HepG2 (cell line): ENCODE data around the gene NEDD4L. TPM values are rescaled to one million over a fixed set of nuclear protein-coding genes. Genes with fewer than 3 reads are reported as not detected.
A peak's percentile ranks its signal among the peaks of the same experiment; 100 is the strongest.

Source experiments
- AKAP8 ChIP-seq: sonication (generic); formaldehyde crosslinking; IDR thresholded peaks from 2 replicates; pipeline ENCODE4 v1.5.1; 2020; ENCODE audit warnings: mild to moderate bottlenecking, missing genetic modification reagents
- CBX2 ChIP-seq, 2 experiments: fragments of 200-600 bp in 1 of 2; sonication (generic); formaldehyde crosslinking in 1 of 2; IDR thresholded peaks; 2 replicates each; pipeline versions ENCODE4 v1.7.0 to v1.8.1; 2018 to 2022; ENCODE audit warnings: low read depth in 2 of 2, low read length in 1 of 2, mild to moderate bottlenecking in 1 of 2, missing genetic modification reagents in 1 of 2
- CEBPB ChIP-seq: IDR thresholded peaks from 2 replicates; pipeline ENCODE4 v1.6.1; 2011; ENCODE audit warnings: low read depth, low read length, improper control_type of control experiment, borderline replicate concordance
- GATAD2A ChIP-seq: IDR thresholded peaks from 2 replicates; pipeline ENCODE4 v1.6.1; 2016
- IKZF1 ChIP-seq: fragments of 450-650 bp; IDR thresholded peaks from 2 replicates; pipeline ENCODE4 v1.7.1; 2016
- NR2C2 ChIP-seq: sonication (generic); formaldehyde crosslinking; IDR thresholded peaks from 2 replicates; pipeline ENCODE4 v1.4.0; 2020; ENCODE audit warnings: missing genetic modification reagents, mild to moderate bottlenecking, moderate library complexity, borderline replicate concordance
- NR2F1 ChIP-seq, 2 experiments: fragments of 450-650 bp in 1 of 2; formaldehyde crosslinking in 1 of 2; IDR thresholded peaks; 2 replicates each; pipeline versions ENCODE4 v1.5.0 to v1.6.1; 2016 to 2020; ENCODE audit warnings: mild to moderate bottlenecking in 1 of 2, missing compliant biosample characterization in 1 of 2, missing genetic modification reagents in 1 of 2, moderate library complexity in 1 of 2
- SKI ChIP-seq: fragments of 450-650 bp; IDR thresholded peaks from one replicate; pipeline ENCODE4 v1.6.1; 2018; ENCODE audit warnings: mild to moderate bottlenecking; ENCODE audit not compliant: partially characterized antibody
- ZNF292 ChIP-seq: sonication (generic); formaldehyde crosslinking; IDR thresholded peaks from 2 replicates; pipeline ENCODE4 v1.8.1; 2022; ENCODE audit warnings: mild to moderate bottlenecking, low read depth, missing genetic modification reagents, borderline replicate concordance
- ZNF317 ChIP-seq: sonication (generic); formaldehyde crosslinking; IDR thresholded peaks from 2 replicates; pipeline ENCODE4 v1.5.0; 2020; ENCODE audit warnings: mild to moderate bottlenecking, missing genetic modification reagents
- ZNF768 ChIP-seq: sonication (generic); formaldehyde crosslinking; IDR thresholded peaks from 2 replicates; pipeline ENCODE4 v1.4.0; 2020; ENCODE audit warnings: missing genetic modification reagents
- ZSCAN30 ChIP-seq: sonication (generic); formaldehyde crosslinking; IDR thresholded peaks from 2 replicates; pipeline ENCODE4 v1.5.0; 2020; ENCODE audit warnings: mild to moderate bottlenecking, missing genetic modification reagents
- polyA plus RNA-seq, 8 experiments: library from polyadenylated mRNA; depleted of rRNA in 3 of 8; stranded (reverse) in 7 of 8; unstranded in 1 of 8; fragments of >200 nt; fragmentation: Illumina TruSeq in 4 of 8; extraction: Trizol in 4 of 8; gene quantifications; 2 replicates each; pipeline versions ENCODE4 v1.2.1 to v1.2.3, GENCODE V29; 2011 to 2016; ENCODE audit warnings: low read depth in 4 of 8, missing spikeins in 1 of 8, mixed read lengths in 1 of 8; ENCODE audit not compliant: insufficient read depth in 1 of 8
- total RNA-seq, 5 experiments: library from RNA; depleted of rRNA; stranded (reverse); fragments of >200 nt; fragmentation: Illumina TruSeq; extraction: Trizol; gene quantifications; 2 replicates each; pipeline ENCODE4 v1.2.3, GENCODE V29; 2016; ENCODE audit warnings: low read depth in 1 of 5
- TF ChIP-seq, protein P1 (sequence below): sonication (generic); formaldehyde crosslinking; conservative IDR thresholded peaks from 2 replicates; pipeline ENCODE4 v1.4.0; 2020; ENCODE audit warnings: missing genetic modification reagents
- TF ChIP-seq, protein P2 (sequence below): IDR thresholded peaks from 2 replicates; pipeline ENCODE4 v1.6.1; 2016; ENCODE audit warnings: low read depth, borderline replicate concordance

NEDD4L gene
- total and polyA plus RNA-seq, 2 of the 13 experiments (the other 11 are each of a cell fraction or from before 2014, with no cell fraction given) = 168 to 390 TPM

DNA sequence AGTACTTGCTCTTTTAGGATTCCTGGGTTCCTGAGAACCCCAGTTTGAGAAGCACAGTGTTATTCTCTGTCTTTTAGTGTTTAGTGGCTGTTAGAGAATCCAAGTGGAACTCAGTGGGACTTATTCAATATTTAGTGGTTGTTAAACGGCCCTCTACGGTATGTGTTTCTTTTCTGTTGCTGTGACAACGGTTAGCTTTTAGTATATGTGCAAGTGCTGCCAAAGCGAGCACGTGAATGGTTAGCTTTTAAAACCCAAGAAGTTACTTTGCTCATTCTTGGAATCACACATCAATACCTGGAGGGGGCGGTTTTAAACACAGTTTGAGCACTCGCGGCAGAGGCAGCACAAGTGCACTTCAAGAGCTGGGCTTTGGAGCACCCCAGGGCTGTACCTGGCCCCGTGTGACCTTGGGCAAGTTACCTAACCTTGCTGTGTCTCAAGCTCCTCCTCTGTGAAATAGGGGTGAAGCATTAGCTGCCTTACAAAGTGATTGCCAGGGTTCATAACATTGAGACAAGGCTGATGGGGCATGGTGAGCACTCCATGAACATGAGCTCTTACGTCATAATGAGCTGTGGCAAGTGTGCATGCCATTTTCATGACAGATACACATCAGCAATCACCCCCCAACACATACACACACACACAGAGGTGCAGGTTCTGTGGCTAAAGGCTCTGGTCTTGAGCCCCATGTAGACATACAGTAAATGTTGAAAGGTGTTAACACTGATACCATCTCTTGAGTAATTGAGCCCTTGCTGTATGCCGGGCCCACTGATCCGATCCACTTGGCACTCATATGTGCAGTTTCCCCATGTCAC is 350.8 kb downstream of the NEDD4L start (continued):
- TF ChIP-seq IKZF1 (no peak), ZNF317 (no peak), NR2C2 (CRISPR knock-in tag) (0 out of 2 replicates have a peak, but pooled peaks have one; percentile 15), ZSCAN30 (CRISPR knock-in tag) (no peak), CEBPB (peak; percentile 61; the same call in 1 of the 2 replicates), GATAD2A (CRISPR knock-in tag) (peak; percentile 27), NR2F1 (CRISPR knock-in tag; IDR thresholded peaks at IDR 0.05) (no peak), AKAP8 (CRISPR knock-in tag) (peak; percentile 21; the same call in 1 of the 2 replicates), ZNF768 (CRISPR knock-in tag) (peak; percentile 31; the same call in 1 of the 2 replicates), ZNF292 (CRISPR knock-in tag) (no peak), SKI (no peak), CBX2 (IDR thresholded peaks at IDR 0.05; ENCODE audit: low read depth, low read length) (no peak), CBX2 (CRISPR knock-in tag; IDR thresholded peaks at IDR 0.05; ENCODE audit: low read depth) (0 out of 2 replicates have a peak, but pooled peaks have one; percentile 71)
- TF ChIP-seq, protein P1, sequence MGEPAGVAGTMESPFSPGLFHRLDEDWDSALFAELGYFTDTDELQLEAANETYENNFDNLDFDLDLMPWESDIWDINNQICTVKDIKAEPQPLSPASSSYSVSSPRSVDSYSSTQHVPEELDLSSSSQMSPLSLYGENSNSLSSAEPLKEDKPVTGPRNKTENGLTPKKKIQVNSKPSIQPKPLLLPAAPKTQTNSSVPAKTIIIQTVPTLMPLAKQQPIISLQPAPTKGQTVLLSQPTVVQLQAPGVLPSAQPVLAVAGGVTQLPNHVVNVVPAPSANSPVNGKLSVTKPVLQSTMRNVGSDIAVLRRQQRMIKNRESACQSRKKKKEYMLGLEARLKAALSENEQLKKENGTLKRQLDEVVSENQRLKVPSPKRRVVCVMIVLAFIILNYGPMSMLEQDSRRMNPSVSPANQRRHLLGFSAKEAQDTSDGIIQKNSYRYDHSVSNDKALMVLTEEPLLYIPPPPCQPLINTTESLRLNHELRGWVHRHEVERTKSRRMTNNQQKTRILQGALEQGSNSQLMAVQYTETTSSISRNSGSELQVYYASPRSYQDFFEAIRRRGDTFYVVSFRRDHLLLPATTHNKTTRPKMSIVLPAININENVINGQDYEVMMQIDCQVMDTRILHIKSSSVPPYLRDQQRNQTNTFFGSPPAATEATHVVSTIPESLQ (CRISPR knock-in tag) = no peak
- TF ChIP-seq, protein P2, sequence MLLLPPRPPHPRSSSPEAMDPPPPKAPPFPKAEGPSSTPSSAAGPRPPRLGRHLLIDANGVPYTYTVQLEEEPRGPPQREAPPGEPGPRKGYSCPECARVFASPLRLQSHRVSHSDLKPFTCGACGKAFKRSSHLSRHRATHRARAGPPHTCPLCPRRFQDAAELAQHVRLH (CRISPR knock-in tag) = no peak
